Endothelial cell of umbilical vein (primary cell): ENCODE measurements around the gene ERCC1. TPM values are rescaled to one million over a fixed set of nuclear protein-coding genes. Genes with fewer than 3 reads are reported as not detected.

Source experiments
- BruUV-seq: library from RNA; stranded (reverse); fragments of 400-500 nt; replicated peaks from 2 replicates; lab custom pipeline; 2021; lab: Mats Ljungman, UMichigan
- CTCF ChIA-PET: fragments of 300-600, 350-600 bp; sonication (Branson Sonifier 250); formaldehyde crosslinking; loops from one replicate; lab custom pipeline; 2021; ENCODE audit warnings: antibody characterized with exemption, inconsistent platforms; lab: Charles Lee
- POLR2A ChIA-PET: fragments of 300-600, 350-600 bp; sonication (Branson Sonifier 250); formaldehyde crosslinking; loops from one replicate; lab custom pipeline; 2021; ENCODE audit warnings: antibody characterized with exemption, inconsistent platforms; lab: Charles Lee
- DNase-seq: peaks from one replicate; pipeline ENCODE4 v3.0.0-alpha.2; 2011; ENCODE audit warnings: low read depth, low spot score
- FAIRE-seq: peaks from 2 replicates; lab custom pipeline; 2011; peaks lifted over from hg19 to GRCh38; lab: Jason Lieb, UNC
- H2AFZ ChIP-seq: 2 replicates; pipeline ENCODE4 v1.6.0; 2012; ENCODE audit warnings: low read depth, low read length, control low read depth, inconsistent platforms
- H3K27ac ChIP-seq: 2 replicates; pipeline ENCODE4 v1.5.1; 2011; ENCODE audit warnings: low read depth, mild to moderate bottlenecking, control low read depth, low read length, moderate library complexity; ENCODE audit not compliant: insufficient read depth
- H3K27me3 ChIP-seq, 2 experiments: 2 replicates each; pipeline versions ENCODE4 v1.6.0 to v1.6.1; 2011; ENCODE audit warnings: low read length in 2 of 2, mixed read lengths in 1 of 2; ENCODE audit not compliant: control insufficient read depth in 2 of 2, insufficient read depth in 2 of 2
- H3K36me3 ChIP-seq, 2 experiments: 2 replicates in 1 of 2; 3 replicates in 1 of 2; pipeline ENCODE4 v1.5.1; 2011; ENCODE audit warnings: low read length in 2 of 2, mild to moderate bottlenecking in 1 of 2, moderate library complexity in 1 of 2; ENCODE audit not compliant: control insufficient read depth in 2 of 2, insufficient read depth in 2 of 2; ENCODE audit errors: extremely low read depth in 1 of 2
- H3K4me1 ChIP-seq: 3 replicates; pipeline ENCODE4 v1.5.1; 2011; ENCODE audit warnings: mild to moderate bottlenecking, low read length; ENCODE audit not compliant: control insufficient read depth, insufficient read depth; ENCODE audit errors: extremely low read depth
- H3K4me2 ChIP-seq: 2 replicates; pipeline ENCODE4 v1.6.1; 2011; ENCODE audit warnings: low read length, control low read depth, mixed read lengths; ENCODE audit not compliant: insufficient read depth
- H3K4me3 ChIP-seq, 3 experiments: fragments of 200-600 bp in 1 of 3; sonication (generic), shearing (Covaris generic) in 1 of 3; replicated peaks in 1 of 3; 2 replicates each; pipeline ENCODE4 v1.5.1; 2011 to 2016; ENCODE audit warnings: control low read depth in 3 of 3, low read length in 3 of 3, mild to moderate bottlenecking in 2 of 3, inconsistent platforms in 1 of 3, low read depth in 1 of 3, moderate library complexity in 1 of 3; ENCODE audit not compliant: insufficient read depth in 1 of 3
- H3K79me2 ChIP-seq: 2 replicates; pipeline ENCODE4 v1.6.0; 2012; ENCODE audit warnings: low read length, inconsistent platforms; ENCODE audit not compliant: control insufficient read depth, insufficient read depth
- H3K9ac ChIP-seq: replicated peaks from 2 replicates; pipeline ENCODE3; 2011; ENCODE audit warnings: low read length, control low read depth; ENCODE audit not compliant: insufficient read depth; ENCODE audit errors: extremely low read depth
- H3K9me1 ChIP-seq: replicated peaks from 3 replicates; pipeline ENCODE4 v1.6.0; 2011; ENCODE audit warnings: mild to moderate bottlenecking, low read length; ENCODE audit not compliant: control insufficient read depth, insufficient read depth; ENCODE audit errors: extremely low read depth
- H3K9me3 ChIP-seq: replicated peaks from 2 replicates; pipeline ENCODE4 v1.5.1; 2012; ENCODE audit warnings: low read length, inconsistent platforms; ENCODE audit not compliant: control insufficient read depth, insufficient read depth
- H4K20me1 ChIP-seq: replicated peaks from 2 replicates; pipeline ENCODE3; 2011; ENCODE audit warnings: mild to moderate bottlenecking, low read length; ENCODE audit not compliant: control insufficient read depth, insufficient read depth; ENCODE audit errors: extremely low read depth
- GATA2 ChIP-seq: IDR thresholded peaks from 2 replicates; pipeline ENCODE4 v1.7.0; 2011; ENCODE audit warnings: low read depth, mild to moderate bottlenecking, moderate library complexity, mixed read lengths, low read length; ENCODE audit not compliant: insufficient read length, insufficient read depth
- JUN ChIP-seq: IDR thresholded peaks from 2 replicates; pipeline ENCODE4 v1.6.1; 2011; ENCODE audit warnings: borderline replicate concordance, low read depth; ENCODE audit not compliant: insufficient read length, insufficient read depth
- MYC ChIP-seq: IDR thresholded peaks from one replicate; pipeline ENCODE4 v1.6.1; 2011; ENCODE audit warnings: mild to moderate bottlenecking, low read depth, low read length
- dilution Hi-C: fragments of 300-500 bp; cut with MboI; formaldehyde crosslinking; loops from one replicate; pipeline ENCODE4 v1.15.0; 2019; ENCODE audit warnings: low sequenced_read_pairs; ENCODE audit not compliant: extremely low pct_ligation_motif_present
- intact Hi-C: fragments of 100-400 bp; cut with micrococcal nuclease; formaldehyde crosslinking; loops from one replicate; pipeline ENCODE4 v1.10.0; 2022
- polyA plus RNA-seq, 4 experiments: library from polyadenylated mRNA; depleted of rRNA in 3 of 4; stranded (reverse) in 3 of 4; unstranded in 1 of 4; fragments of >200 nt; gene quantifications; 2 replicates each; pipeline versions ENCODE4 v1.2.1 to v1.2.3, GENCODE V29; 2011 to 2012; ENCODE audit warnings: missing spikeins in 1 of 4
- total RNA-seq: library from RNA; stranded (reverse); gene quantifications from 2 replicates; pipeline ENCODE4 v1.2.3, GENCODE V29; 2021

The ERCC1 gene
- total and polyA plus RNA-seq, 2 donors (not counting 3 experiments of a cell fraction or from before 2014, with no cell fraction given): 81.8 to 126 TPM

GRCh38 chr19:45419895-45420294 is 3.8 kb downstream of the ERCC1 start:
- intact Hi-C loops (no loop called here), dilution Hi-C loops (no loop called here)
- POLR2A ChIA-PET: interaction anchor here (0.8 kb wide), 1 partner anchor 49 kb away, joined by 3 read pairs; no protein-coding TSS in a partner anchor
- no peak for TF ChIP-seq GATA2
- no peak overlapping the region for H3K27ac ChIP-seq
- H3K79me2 ChIP-seq: peaks cover 27% of the 10 kb centered on the region
- no peak overlapping the region for H3K9ac ChIP-seq
- H4K20me1 ChIP-seq: no peaks in the 10 kb centered on the region
- FAIRE-seq: no peak
- peaks cover 2 to 11% of the 10 kb centered on the region in 2 experiments for H3K36me3 ChIP-seq
- H3K27me3 ChIP-seq: no peaks in the 10 kb centered on the region
- no peak overlapping the region for H2AFZ ChIP-seq
- CTCF ChIA-PET: interaction anchor here (0.9 kb wide), 1 partner anchor 17 kb away, joined by 3 read pairs; no protein-coding TSS in a partner anchor
- H3K9me3 ChIP-seq: no peaks in the 10 kb centered on the region
- H3K4me1 ChIP-seq: peaks cover 20% of the 10 kb centered on the region
- H3K4me3 ChIP-seq: no peak overlapping the region
- BruUV-seq: no TSS peak
- H3K9me1 ChIP-seq: no peaks in the 10 kb centered on the region
- DNase-seq: no peak
- H3K4me2 ChIP-seq: no peak overlapping the region

- H3K4me3 ChIP-seq: no peak overlapping the region
- H3K27ac ChIP-seq: no peak overlapping the region
- H3K27me3 ChIP-seq: no peaks in the 10 kb centered on the region
- CTCF ChIA-PET: no interaction called here
- BruUV-seq: no TSS peak
- no peaks in the 10 kb centered on the region for H3K9me1 ChIP-seq
- POLR2A ChIA-PET: no interaction called here
- no peak overlapping the region for H2AFZ ChIP-seq
- TF ChIP-seq MYC (no peak), JUN (no peak)
- no peak overlapping the region for H3K9ac ChIP-seq
- FAIRE-seq (no peak), DNase-seq (no peak)
- peaks cover 4 to 13% of the 10 kb centered on the region in 2 experiments for H3K36me3 ChIP-seq
- peaks cover 27% of the 10 kb centered on the region for H3K79me2 ChIP-seq
- no peak overlapping the region for H3K4me2 ChIP-seq
- H4K20me1 ChIP-seq: no peaks in the 10 kb centered on the region
- dilution Hi-C loops: no loop called here
- intact Hi-C loops: no loop called here
- H3K9me3 ChIP-seq: no peaks in the 10 kb centered on the region
- H3K4me1 ChIP-seq: peaks cover 17% of the 10 kb centered on the region
Observed at GRCh38 chr19:45419396-45419795, 4.3 kb downstream of the ERCC1 start.
